ENCODE measurements around the gene GOLGA6B. TPM values are rescaled to one million over a fixed set of nuclear protein-coding genes. Genes with fewer than 3 reads are reported as not detected.

The GOLGA6B gene
- total and polyA plus RNA-seq, 7 donors: 0.04 TPM; not detected in 6

DNA sequence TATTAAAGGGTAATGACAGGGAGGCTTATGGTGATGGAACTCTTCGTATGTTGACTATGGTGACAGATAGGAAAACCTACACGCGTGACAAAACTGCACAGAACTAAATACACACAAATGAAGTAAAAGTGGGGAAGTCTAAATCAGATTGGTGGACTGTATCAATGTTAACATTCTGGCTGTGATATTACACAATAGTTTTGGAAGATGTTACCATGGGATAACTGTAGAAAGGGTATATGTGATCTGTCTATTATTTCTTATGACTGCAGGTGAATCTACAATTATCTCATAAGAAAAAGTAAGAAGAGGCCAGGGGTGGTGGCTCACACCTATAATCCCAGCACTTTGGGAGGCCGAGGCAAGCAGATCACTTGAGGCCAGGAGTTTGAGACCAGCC, 22.3 kb downstream of the GOLGA6B start:
- intact Hi-C loops (cut with DNase I): no loop called here

DNA sequence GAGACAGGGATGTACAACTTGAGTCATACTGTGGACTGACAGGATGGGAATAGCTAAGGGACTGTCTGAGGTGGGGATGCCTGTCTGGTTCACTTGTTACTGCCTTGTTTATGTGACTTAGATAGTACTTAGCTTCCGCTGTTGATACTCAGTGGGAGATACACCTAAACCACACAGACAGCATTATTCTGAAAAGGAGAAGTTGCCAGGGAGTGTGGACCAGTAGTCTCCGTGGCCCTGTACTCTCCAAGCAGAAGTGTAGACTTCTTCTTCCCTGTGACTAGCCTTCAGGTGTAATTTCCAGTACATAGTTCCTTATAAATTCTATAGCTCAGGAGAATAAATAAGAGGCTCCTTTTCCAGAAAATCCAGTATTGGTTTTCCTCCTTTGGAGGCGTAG, 26.4 kb downstream of the GOLGA6B start:
- Histone ChIP-seq H3K9me3 (no peaks in the 10 kb centered on the region), H3K4me3 (no peak overlapping the region), H3K4me1 (peaks cover 9% of the 10 kb centered on the region), H3K36me3 (ENCODE audit: insufficient read depth in 1 of 2, low read depth in 1 of 2) (no peaks in the 10 kb centered on the region), H3K27ac (no peak overlapping the region), H3K27me3 (ENCODE audit: insufficient read depth in 3 of 3, low read length in 2 of 3) (peaks cover 0 to 12% (median 0%) of the 10 kb centered on the region in 3 donors)
- ATAC-seq (no peak), DNase-seq (no peak)
- 55 to 65% (median 63%) methylated on average over 3 of the region's 3 CpGs for WGBS, 3 donors
- intact Hi-C loops (cut with DNase I): loop anchor here in 1 of 2 donors (10.0 kb wide), 1 partner anchor 206 kb away; the partner anchor contains the start of gene ARIH1
- TF ChIP-seq, protein P1, sequence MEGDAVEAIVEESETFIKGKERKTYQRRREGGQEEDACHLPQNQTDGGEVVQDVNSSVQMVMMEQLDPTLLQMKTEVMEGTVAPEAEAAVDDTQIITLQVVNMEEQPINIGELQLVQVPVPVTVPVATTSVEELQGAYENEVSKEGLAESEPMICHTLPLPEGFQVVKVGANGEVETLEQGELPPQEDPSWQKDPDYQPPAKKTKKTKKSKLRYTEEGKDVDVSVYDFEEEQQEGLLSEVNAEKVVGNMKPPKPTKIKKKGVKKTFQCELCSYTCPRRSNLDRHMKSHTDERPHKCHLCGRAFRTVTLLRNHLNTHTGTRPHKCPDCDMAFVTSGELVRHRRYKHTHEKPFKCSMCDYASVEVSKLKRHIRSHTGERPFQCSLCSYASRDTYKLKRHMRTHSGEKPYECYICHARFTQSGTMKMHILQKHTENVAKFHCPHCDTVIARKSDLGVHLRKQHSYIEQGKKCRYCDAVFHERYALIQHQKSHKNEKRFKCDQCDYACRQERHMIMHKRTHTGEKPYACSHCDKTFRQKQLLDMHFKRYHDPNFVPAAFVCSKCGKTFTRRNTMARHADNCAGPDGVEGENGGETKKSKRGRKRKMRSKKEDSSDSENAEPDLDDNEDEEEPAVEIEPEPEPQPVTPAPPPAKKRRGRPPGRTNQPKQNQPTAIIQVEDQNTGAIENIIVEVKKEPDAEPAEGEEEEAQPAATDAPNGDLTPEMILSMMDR (IDR thresholded peaks at IDR 0.05): no peak

More for the DNA sequence above, 22.3 kb downstream of the GOLGA6B start:
- WGBS, 3 donors: 88 to 91% (median 90%) methylated on average over 4 of the region's 4 CpGs
- no peak for DNase-seq
- H3K4me3 ChIP-seq: no peak overlapping the region
- no peak for ATAC-seq
- H3K4me1 ChIP-seq: no peaks in the 10 kb centered on the region
- H3K27me3 ChIP-seq (ENCODE audit: insufficient read depth in 3 of 3, low read length in 2 of 3): peaks cover 0 to 12% (median 0%) of the 10 kb centered on the region in 3 donors
- no peaks in the 10 kb centered on the region for H3K36me3 ChIP-seq (ENCODE audit: insufficient read depth in 1 of 2, low read depth in 1 of 2)
- H3K27ac ChIP-seq: no peak overlapping the region
- H3K9me3 ChIP-seq: no peaks in the 10 kb centered on the region
- TF ChIP-seq, protein P1 (IDR thresholded peaks at IDR 0.05): no peak

DNA sequence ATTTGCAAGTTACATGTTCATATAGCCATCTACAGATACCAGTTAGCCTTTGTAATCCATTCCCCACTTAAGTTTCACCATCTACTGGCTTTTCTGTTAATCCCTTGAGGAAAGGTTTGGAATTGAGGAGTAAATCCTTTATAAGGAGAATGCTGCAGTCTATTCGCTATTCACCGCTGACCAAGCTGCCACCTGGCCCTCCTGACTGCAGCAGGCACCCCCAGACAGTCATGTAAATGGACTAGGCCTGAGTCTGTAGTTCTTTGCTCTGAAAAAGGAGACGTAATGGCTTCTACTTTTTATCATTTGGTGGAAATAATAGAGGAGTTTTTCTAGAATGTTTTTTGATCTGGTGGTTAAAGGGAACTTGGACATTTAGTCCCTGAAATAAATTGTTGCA, 28.3 kb downstream of the GOLGA6B start:
- peaks cover 0 to 4% (median 0%) of the 10 kb centered on the region in 3 donors for H3K27me3 ChIP-seq (ENCODE audit: insufficient read depth in 3 of 3, low read length in 2 of 3)
- TF ChIP-seq, protein P1 (IDR thresholded peaks at IDR 0.05): no peak
- no peak overlapping the region for H3K27ac ChIP-seq
- ATAC-seq (no peak), DNase-seq (no peak)
- H3K36me3 ChIP-seq (ENCODE audit: insufficient read depth in 1 of 2, low read depth in 1 of 2): no peaks in the 10 kb centered on the region
- H3K9me3 ChIP-seq: no peaks in the 10 kb centered on the region
- H3K4me3 ChIP-seq: no peak overlapping the region
- H3K4me1 ChIP-seq: peaks cover 9% of the 10 kb centered on the region
- 66 to 75% (median 73%) methylated on average over 3 of the region's 3 CpGs for WGBS, 3 donors
- intact Hi-C loops (cut with DNase I): loop anchor here in 1 of 2 donors (10.0 kb wide), 1 partner anchor 208 kb away; the partner anchor contains the start of gene ARIH1

DNA sequence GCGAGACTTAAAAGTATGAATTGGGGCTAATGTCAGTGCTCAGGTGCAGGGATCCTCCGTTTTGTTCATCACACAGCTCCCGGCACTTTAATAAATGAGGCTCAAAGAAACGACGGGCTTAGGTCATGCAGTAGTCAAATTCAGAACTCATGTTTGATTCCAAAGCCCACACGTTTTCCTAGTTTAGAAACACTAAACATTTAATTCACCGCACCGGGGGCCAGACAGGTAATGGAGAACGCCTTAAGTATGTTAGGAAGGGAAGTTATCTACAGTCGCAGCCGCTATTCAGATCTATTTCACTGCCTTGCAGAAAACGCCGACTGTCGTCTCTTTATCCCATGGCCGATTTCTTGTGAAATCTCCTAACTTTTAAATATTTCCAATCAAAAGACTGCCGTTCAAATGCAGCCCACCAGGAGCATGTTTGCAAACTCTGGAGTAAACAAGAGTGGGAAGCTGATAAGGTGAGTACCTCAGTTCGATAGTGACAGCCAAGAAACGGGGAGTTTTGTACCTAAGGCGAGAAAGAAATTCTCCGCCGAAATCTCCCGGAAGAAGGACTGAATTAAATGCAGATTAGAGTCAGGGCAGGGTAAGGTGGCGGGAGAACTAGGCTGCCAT, 30.9 kb downstream of the GOLGA6B start:
- TF ChIP-seq, protein P1 (IDR thresholded peaks at IDR 0.05): no peak
- no peaks in the 10 kb centered on the region for H3K9me3 ChIP-seq
- intact Hi-C loops (cut with DNase I): loop anchor here in 1 of 2 donors (10.0 kb wide), 1 partner anchor 211 kb away; the partner anchor contains the start of gene ARIH1
- no peaks in the 10 kb centered on the region for H3K36me3 ChIP-seq (ENCODE audit: insufficient read depth in 1 of 2, low read depth in 1 of 2)
- peak overlapping the region; percentile 87 for H3K27ac ChIP-seq
- peak in 2 of 4 donors; percentile 1 for ATAC-seq
- no peaks in the 10 kb centered on the region for H3K27me3 ChIP-seq (ENCODE audit: insufficient read depth in 3 of 3, low read length in 2 of 3)
- no peak for DNase-seq
- 25 to 29% (median 27%) methylated on average over 23 of the region's 23 CpGs for WGBS, 3 donors
- H3K4me3 ChIP-seq: peak overlapping the region; percentile 86
- peaks cover 9% of the 10 kb centered on the region for H3K4me1 ChIP-seq
